NCI-H1048 (cell line): Measurements from ENCODE around the gene TAF11L11.
"Not testable (repeated sequence)": the region's sequence is repeated elsewhere in the genome, so short reads cannot be mapped to it uniquely, and the experiment has no call there.

Experiments
- DNase-seq: peaks from one replicate; lab custom pipeline; 2025; lab: John Stamatoyannopoulos, UW

Gene TAF11L11

DNA sequence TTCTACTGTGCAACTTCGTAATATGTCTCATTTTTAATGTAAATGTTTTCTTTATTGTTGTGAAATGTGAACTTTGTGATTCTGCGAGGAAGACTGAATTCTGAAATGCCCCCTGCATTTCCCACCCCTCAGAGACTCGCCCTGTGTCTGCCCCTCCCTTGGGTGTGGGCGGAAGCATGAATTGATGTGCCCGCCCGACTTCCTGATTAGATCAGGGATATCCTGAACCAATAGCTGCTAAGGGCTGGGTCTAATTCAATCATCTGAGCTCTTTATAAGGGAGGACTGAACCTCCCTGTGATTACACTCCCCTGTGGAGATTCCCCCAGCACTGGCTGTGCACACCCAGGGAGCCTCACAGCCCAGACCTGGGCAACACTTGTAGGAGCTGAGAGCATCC is at the start of gene TAF11L11:
Gene TAF11L11, plus strand, starts transcription at position 304 of the 400 bp plus-strand sequence.
- DNase-seq: not testable (repeated sequence)

DNA sequence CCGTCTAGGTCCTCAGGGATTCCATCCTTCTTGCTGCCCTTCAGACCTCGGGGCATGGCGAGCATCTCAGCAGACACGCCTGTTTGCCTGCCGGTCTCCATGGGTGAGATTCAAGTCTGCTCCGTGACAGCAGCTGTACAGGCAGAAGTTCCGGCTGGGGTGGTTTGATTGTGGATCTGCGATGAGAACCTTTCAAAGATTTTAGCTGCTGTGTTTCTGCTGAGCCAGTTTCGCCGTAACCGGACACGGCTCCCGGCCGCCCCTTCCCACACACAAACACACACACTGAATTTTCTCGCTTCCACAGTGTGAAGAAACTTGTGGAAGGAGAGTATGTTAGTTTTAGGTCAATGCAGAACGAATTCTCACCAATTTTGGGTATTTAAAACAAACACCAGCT is 18.3 kb upstream of the TAF11L11 start, which contains the start of gene TAF11L7:
Gene TAF11L7, minus strand, starts transcription at position 101 of the 400 bp plus-strand sequence.
- DNase-seq: not testable (repeated sequence)

- not testable (repeated sequence) for DNase-seq
These were observed 13.1 kb upstream of the TAF11L11 start, which contains the start of gene TAF11L8 for GRCh38 chr5:17590860-17591259. Gene TAF11L8 (minus strand): TSS chr5:17590960.

DNA sequence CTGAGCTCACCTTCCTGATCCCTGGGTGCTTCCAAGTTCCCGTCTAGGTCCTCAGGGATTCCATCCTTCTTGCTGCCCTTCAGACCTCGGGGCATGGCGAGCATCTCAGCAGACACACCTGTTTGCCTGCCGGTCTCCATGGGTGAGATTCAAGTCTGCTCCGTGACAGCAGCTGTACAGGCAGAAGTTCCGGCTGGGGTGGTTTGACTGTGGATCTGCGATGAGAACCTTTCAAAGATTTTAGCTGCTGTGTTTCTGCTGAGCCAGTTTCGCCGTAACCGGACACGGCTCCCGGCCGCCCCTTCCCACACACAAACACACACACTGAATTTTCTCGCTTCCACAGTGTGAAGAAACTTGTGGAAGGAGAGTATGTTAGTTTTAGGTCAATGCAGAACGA is 9.7 kb upstream of the TAF11L11 start, which contains the start of gene TAF11L9:
Gene TAF11L9, minus strand, starts transcription at position 140 of the 400 bp plus-strand sequence.
- not testable (repeated sequence) for DNase-seq

DNA sequence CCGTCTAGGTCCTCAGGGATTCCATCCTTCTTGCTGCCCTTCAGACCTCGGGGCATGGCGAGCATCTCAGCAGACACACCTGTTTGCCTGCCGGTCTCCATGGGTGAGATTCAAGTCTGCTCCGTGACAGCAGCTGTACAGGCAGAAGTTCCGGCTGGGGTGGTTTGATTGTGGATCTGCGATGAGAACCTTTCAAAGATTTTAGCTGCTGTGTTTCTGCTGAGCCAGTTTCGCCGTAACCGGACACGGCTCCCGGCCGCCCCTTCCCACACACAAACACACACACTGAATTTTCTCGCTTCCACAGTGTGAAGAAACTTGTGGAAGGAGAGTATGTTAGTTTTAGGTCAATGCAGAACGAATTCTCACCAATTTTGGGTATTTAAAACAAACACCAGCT is 6.3 kb upstream of the TAF11L11 start, which contains the start of gene TAF11L10:
Gene TAF11L10, minus strand, starts transcription at position 101 of the 400 bp plus-strand sequence.
- DNase-seq: not testable (repeated sequence)

DNA sequence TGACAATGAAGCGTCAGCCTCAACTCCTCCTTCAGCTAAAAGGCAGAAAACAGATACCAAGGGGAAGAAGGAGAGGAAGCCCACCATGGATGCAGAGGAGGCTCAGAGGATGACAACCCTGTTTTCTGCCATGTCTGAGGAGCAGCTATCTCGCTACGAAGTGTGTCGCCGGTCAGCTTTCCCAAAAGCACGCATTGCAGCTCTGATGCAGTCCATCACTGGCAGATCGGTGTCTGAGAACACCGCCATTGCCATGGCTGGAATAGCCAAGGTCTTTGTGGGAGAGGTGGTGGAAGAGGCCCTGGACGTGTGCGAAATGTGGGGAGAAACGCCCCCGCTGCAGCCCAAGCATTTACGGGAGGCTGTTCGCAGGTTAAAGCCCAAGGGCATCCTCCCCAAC is 968 bp downstream of the TAF11L11 start:
- no peak for DNase-seq

DNA sequence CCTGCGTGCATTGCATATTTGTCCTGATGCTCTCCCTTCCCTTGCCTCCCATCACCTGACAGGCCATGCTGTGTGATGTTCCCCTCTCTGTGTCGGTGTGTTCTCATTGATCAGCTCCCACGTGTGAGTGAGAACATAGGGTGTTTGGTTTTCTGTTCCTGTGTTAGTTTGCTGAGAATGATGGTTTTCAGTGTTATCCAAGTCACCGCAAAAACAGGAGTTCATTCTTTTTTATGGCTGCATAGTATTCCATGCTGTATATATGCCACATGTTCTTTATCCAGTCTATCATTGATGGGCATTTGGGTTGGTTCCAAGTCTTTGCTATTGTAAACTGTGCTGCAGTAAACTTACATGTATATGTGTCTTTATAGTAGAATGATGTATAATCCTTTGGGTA is 3.5 kb downstream of the TAF11L11 start:
- not testable (repeated sequence) for DNase-seq

DNA sequence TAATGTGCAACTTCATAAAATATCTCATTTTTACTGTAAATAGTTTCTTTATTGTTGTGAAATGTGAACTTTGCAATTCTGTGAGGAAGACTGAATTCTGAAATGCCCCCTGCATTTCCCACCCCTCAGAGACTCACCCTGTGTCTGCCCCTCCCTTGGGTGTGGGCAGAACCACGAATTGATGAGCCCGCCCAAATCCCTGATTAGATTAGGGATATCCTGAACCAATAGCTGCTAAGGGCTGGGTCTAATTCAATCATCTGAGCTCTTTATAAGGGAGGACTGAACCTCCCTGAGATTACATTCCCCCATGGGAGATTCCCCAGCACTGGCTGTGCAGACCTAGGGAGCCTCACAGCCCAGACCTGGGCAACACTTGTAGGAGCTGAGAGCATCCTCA is 6.1 kb downstream of the TAF11L11 start, which contains the start of gene TAF11L12:
Gene TAF11L12, plus strand, starts transcription at position 301 of the 400 bp plus-strand sequence.
- DNase-seq: not testable (repeated sequence)

- no peak for DNase-seq
These were observed 11.1 kb downstream of the TAF11L11 start for GRCh38 chr5:17614872-17615605.

DNA sequence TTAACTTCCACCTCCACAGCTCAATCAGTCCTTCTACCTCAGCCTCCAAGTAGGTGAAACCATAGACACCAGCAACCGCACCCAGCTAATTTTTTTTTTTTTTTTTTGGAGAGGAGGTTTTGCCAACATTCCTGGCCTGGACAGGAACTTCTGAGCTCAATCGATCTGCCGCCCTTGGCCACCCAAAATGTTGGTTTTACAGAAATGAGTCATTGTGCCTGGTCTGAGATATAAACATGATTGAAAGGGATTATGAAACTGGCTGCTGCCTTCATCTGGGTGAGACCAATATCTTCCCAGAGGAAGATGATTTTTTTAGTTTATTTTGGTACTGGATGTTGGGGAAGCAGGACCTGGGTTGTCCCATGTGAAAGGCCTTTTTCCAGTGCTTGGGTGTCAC is 15.4 kb downstream of the TAF11L11 start:
- no peak for DNase-seq

GRCh38 chr5:17620627-17621026 is 16.6 kb downstream of the TAF11L11 start:
- DNase-seq: no peak

DNA sequence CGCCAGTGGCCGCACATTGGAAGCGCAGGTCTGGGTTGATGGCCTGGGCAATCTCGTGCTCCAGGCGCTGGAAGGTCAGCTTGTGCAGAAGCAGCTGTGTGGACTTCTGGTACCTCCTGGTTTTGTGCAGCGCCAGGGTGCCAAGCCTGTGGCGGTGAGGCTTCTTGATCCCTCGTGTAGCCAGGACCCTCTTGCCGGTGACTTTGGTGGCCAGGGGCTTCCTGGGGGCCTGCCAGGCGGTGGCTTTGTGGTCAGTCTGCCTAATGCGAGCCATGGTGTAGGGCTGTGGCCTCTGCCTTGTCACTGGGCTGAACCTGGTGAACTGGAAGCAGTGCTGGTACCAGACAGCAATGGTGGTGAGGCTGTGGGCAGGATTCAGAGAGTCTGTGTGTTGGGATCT is 21.7 kb downstream of the TAF11L11 start:
- DNase-seq: no peak

DNA sequence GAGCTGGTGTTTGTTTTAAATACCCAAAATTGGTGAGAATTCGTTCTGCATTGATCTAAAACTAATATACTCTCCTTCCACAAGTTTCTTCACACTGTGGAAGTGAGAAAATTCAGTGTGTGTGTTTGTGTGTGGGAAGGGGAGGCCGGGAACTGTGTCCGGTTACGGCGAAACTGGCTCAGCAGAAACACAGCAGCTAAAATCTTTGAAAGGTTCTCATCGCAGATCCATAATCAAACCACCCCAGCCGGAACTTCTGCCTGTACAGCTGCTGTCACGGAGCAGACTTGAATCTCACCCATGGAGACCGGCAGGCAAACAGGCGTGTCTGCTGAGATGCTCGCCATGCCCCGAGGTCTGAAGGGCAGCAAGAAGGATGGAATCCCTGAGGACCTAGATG is 27.8 kb downstream of the TAF11L11 start, which contains the start of gene TAF11L13:
Gene TAF11L13, plus strand, starts transcription at position 301 of the 400 bp plus-strand sequence.
- not testable (repeated sequence) for DNase-seq

DNA sequence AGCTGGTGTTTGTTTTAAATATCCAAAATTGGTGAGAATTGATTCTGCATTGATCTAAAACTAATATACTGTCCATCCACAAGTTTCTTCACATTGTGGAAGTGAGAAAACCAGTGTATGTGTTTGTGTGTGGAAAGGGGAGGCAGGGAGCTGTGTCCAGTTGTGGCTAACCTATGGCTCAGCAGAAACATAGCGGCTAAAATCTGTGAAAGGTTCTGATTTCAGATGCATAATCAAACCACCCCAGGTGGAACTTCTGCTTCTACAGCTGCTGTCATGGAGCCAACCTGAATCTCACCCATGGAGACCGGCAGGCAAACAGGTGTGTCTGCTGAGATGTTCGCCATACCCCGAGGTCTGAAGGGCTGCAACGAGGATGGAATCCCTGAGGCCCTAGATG is 30.2 kb downstream of the TAF11L11 start, which contains the start of gene TAF11L14:
Gene TAF11L14, plus strand, starts transcription at position 301 of the 400 bp plus-strand sequence.
- DNase-seq: no peak

DNA sequence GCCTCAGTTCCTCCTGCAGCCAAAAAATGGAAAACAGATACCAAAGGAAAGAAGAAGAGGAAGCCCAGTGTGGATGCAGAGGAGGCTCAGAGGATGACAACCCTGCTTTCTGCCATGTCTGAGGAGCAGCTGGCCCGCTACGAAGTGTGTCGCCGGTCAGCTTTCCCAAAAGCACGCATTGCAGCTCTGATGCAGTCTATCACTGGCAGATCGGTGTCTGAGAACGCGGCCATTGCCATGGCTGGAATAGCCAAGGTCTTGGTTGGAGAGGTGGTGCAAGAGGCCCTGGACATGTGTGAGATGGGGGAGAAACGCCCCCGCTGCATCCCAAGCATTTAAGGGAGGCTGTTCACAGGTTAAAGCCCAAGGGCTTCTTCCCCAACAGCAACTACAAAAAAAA is 45.2 kb downstream of the TAF11L11 start:
- DNase-seq: not testable (repeated sequence)

- not testable (repeated sequence) for DNase-seq
These were observed 51.3 kb downstream of the TAF11L11 start for GRCh38 chr5:17655201-17655759.
